Caco-2 (cell line): ENCODE results near the gene DNLZ. TPM values are rescaled to one million over a fixed set of nuclear protein-coding genes. Genes with fewer than 3 reads are reported as not detected.
"Not testable (repeated sequence)": the region's sequence is repeated elsewhere in the genome, so short reads cannot be mapped to it uniquely, and the experiment has no call there.

Experiments used
- BruUV-seq: library from RNA; stranded (reverse); fragments of 400-500 nt; replicated peaks from 2 replicates; lab custom pipeline; 2021; lab: Mats Ljungman, UMichigan
- CTCF ChIA-PET: fragments of 300-600 bp; sonication (Branson Sonifier 250); formaldehyde crosslinking; loops from one replicate; lab custom pipeline; 2022; ENCODE audit warnings: antibody characterized with exemption; lab: Charles Lee
- POLR2A ChIA-PET: fragments of 300-600 bp; sonication (Branson Sonifier 250); formaldehyde crosslinking; loops from one replicate; lab custom pipeline; 2022; ENCODE audit warnings: antibody characterized with exemption; lab: Charles Lee
- DNase-seq, 2 experiments: peaks; one replicate each; pipeline versions ENCODE4 v3.0.0 to v3.0.0-alpha.2; 2020 to 2022
- H3K27me3 ChIP-seq: replicated peaks from 2 replicates; pipeline ENCODE4 v1.6.0; 2011; ENCODE audit warnings: low read length; ENCODE audit not compliant: control insufficient read depth, insufficient read depth
- H3K36me3 ChIP-seq: 2 replicates; pipeline ENCODE4 v1.5.1; 2011; ENCODE audit warnings: low read length; ENCODE audit not compliant: control insufficient read depth, insufficient read depth
- H3K4me1 ChIP-seq: fragments of 250-450 bp; sonication (Bioruptor Pico); 2 replicates; pipeline ENCODE4 v1.5.1; 2020; ENCODE audit warnings: mild to moderate bottlenecking
- H3K4me3 ChIP-seq: 2 replicates; pipeline ENCODE4 v1.5.1; 2011; ENCODE audit warnings: low read depth, mild to moderate bottlenecking, control low read depth, low read length
- H3K9me3 ChIP-seq: fragments of 250-450 bp; sonication (Bioruptor Pico); 2 replicates; pipeline ENCODE4 v1.5.1; 2020; ENCODE audit warnings: mild to moderate bottlenecking, moderate library complexity
- H3K27ac Mint-ChIP-seq: one replicate; pipeline ENCODE4 v1.8.0; 2022; ENCODE audit warnings: mixed read lengths; ENCODE audit not compliant: unreplicated experiment
- H3K27me3 Mint-ChIP-seq: one replicate; pipeline ENCODE4 v1.8.0; 2022; ENCODE audit warnings: mixed read lengths; ENCODE audit not compliant: insufficient read depth, unreplicated experiment
- H3K36me3 Mint-ChIP-seq: one replicate; pipeline ENCODE4 v1.8.0; 2022; ENCODE audit warnings: mild to moderate bottlenecking, mixed read lengths; ENCODE audit not compliant: insufficient read depth, unreplicated experiment
- H3K4me1 Mint-ChIP-seq: one replicate; pipeline ENCODE4 v1.8.0; 2022; ENCODE audit warnings: low read depth, mixed read lengths; ENCODE audit not compliant: unreplicated experiment
- H3K4me3 Mint-ChIP-seq: one replicate; pipeline ENCODE4 v1.8.0; 2022; ENCODE audit warnings: mild to moderate bottlenecking, moderate library complexity, mixed read lengths; ENCODE audit not compliant: unreplicated experiment
- H3K9me3 Mint-ChIP-seq: one replicate; pipeline ENCODE4 v1.8.0; 2022; ENCODE audit warnings: mixed read lengths; ENCODE audit not compliant: unreplicated experiment
- intact Hi-C: fragments of 100-400 bp; cut with micrococcal nuclease; formaldehyde crosslinking; loops from one replicate; pipeline ENCODE4 v1.10.0; 2022; ENCODE audit not compliant: unreplicated experiment
- total RNA-seq: library from RNA; stranded (reverse); gene quantifications from 2 replicates; pipeline ENCODE4 v1.2.3, GENCODE V29; 2022
- TF ChIP-seq, protein P1 (sequence below), 2 experiments: fragments of 200-600 bp in 1 of 2; IDR thresholded peaks; 1 replicate in 1 of 2; 2 replicates in 1 of 2; pipeline versions ENCODE4 v1.5.1 to v1.8.0; 2011 to 2022; ENCODE audit warnings: antibody characterized with exemption in 1 of 2, control low read depth in 1 of 2, inconsistent platforms in 1 of 2, low read depth in 1 of 2, low read length in 1 of 2, mild to moderate bottlenecking in 1 of 2, moderate library complexity in 1 of 2; ENCODE audit not compliant: insufficient read depth in 1 of 2, severe bottlenecking in 1 of 2, unreplicated experiment in 1 of 2

DNLZ gene
- total RNA-seq, 1 experiment from 2014 or later: 29.1 TPM

DNA sequence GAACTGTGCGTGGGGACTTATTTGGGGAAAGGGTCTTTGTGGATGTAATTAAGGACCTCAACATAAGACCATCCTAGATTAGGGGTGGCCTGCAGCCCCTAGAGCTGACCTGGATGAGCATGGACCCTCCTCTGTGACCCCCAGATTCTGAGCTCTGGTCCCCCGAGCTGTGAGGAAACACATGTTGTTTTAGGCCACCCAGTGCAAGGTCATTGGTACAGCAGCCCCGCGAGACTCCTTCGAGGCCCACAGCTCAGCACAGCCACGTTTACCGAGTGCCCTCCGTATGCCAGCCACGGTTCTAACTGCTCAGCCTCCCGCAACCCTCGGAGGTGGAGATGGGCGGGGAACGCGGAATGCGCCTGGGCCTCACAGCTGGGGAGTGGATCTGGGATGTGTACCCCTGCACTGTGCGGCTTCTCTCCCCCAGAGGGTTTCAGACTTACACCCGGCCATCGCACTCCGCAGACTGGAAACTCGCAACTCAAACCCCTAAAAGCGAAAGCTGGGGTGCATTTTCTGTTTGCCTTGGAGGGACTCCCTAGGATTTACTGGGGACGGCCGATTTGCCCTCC lies 40.7 kb downstream of the DNLZ start:
- Histone ChIP-seq H3K4me1 (peaks cover 20% of the 10 kb centered on the region), H3K36me3 (no peaks in the 10 kb centered on the region), H3K27me3 (no peaks in the 10 kb centered on the region), H3K4me3 (no peak overlapping the region), H3K9me3 (no peaks in the 10 kb centered on the region)
- H3K9me3 Mint-ChIP-seq: no peaks in the 10 kb centered on the region
- H3K27me3 Mint-ChIP-seq: no peaks in the 10 kb centered on the region
- intact Hi-C loops: no loop called here
- TF ChIP-seq, protein P1, sequence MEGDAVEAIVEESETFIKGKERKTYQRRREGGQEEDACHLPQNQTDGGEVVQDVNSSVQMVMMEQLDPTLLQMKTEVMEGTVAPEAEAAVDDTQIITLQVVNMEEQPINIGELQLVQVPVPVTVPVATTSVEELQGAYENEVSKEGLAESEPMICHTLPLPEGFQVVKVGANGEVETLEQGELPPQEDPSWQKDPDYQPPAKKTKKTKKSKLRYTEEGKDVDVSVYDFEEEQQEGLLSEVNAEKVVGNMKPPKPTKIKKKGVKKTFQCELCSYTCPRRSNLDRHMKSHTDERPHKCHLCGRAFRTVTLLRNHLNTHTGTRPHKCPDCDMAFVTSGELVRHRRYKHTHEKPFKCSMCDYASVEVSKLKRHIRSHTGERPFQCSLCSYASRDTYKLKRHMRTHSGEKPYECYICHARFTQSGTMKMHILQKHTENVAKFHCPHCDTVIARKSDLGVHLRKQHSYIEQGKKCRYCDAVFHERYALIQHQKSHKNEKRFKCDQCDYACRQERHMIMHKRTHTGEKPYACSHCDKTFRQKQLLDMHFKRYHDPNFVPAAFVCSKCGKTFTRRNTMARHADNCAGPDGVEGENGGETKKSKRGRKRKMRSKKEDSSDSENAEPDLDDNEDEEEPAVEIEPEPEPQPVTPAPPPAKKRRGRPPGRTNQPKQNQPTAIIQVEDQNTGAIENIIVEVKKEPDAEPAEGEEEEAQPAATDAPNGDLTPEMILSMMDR (IDR thresholded peaks at IDR 0.05; ENCODE audit: insufficient read depth in 1 of 2, low read depth in 1 of 2, low read length in 1 of 2, severe bottlenecking in 1 of 2, unreplicated experiment in 1 of 2): no peak
- ChIA-PET POLR2A (interaction anchor here (0.5 kb wide), 1 partner anchor 1229 kb away, joined by 5 read pairs; the partner anchor contains the start of gene MRPL41), CTCF (interaction anchor here (1.5 kb wide), 1 partner anchor 23 kb away, joined by 6 read pairs; no protein-coding TSS in a partner anchor)
- DNase-seq: no peak
- no peak overlapping the region for H3K27ac Mint-ChIP-seq
- no peak overlapping the region for H3K4me3 Mint-ChIP-seq
- peaks cover 4% of the 10 kb centered on the region for H3K36me3 Mint-ChIP-seq
- BruUV-seq: no TSS peak
- no peaks in the 10 kb centered on the region for H3K4me1 Mint-ChIP-seq

DNA sequence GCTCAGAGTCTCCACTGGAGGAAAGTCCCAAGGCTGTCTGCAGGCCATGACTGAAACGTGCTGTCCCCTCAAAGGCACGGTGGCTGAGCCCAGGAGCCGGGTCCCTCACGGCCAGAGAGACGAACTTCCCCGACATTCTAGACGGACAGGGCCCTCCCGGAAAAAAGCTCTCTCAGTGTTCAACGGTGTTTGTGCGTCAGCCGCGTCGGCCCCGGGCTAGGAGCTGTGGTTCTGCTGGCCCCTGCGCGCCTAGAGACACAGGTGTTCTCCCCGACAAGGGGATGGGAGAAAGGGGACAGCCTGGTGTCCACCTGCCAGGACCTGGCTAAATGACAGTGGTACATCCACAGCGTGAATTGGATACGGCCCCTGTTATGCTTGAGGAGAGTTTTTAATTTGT lies 42.0 kb downstream of the DNLZ start:
- ChIA-PET CTCF (no interaction called here), POLR2A (no interaction called here)
- Mint-ChIP-seq H3K27ac (no peak overlapping the region), H3K27me3 (no peaks in the 10 kb centered on the region), H3K4me3 (no peak overlapping the region), H3K36me3 (peaks cover 5% of the 10 kb centered on the region), H3K9me3 (no peaks in the 10 kb centered on the region), H3K4me1 (no peaks in the 10 kb centered on the region)
- Histone ChIP-seq H3K4me3 (no peak overlapping the region), H3K36me3 (no peaks in the 10 kb centered on the region), H3K4me1 (peaks cover 14% of the 10 kb centered on the region), H3K27me3 (no peaks in the 10 kb centered on the region), H3K9me3 (no peaks in the 10 kb centered on the region)
- TF ChIP-seq, protein P1 (IDR thresholded peaks at IDR 0.05; ENCODE audit: insufficient read depth in 1 of 2, low read depth in 1 of 2, low read length in 1 of 2, severe bottlenecking in 1 of 2, unreplicated experiment in 1 of 2): no peak
- DNase-seq: no peak
- BruUV-seq: no TSS peak
- intact Hi-C loops: no loop called here

DNA sequence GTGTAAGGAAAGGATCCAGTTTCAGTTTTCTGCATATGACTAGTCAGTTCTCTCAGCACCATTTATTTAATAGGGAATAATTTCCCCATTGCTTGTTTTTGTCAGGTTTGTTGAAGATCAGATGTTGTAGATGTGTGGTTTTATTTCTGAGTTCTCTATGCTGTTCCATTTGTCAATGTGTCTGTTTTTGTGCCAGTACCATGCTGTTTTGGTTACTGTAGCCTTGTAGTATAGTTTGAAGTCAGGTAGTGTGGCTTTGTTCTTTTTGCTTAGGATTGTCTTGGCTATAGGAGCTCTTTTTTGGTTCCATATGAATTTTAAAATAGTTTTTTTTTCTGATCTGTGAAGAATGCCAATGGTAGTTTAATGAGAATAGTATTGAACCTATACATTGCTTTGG lies 42.6 kb downstream of the DNLZ start:
- H3K36me3 Mint-ChIP-seq: peaks cover 11% of the 10 kb centered on the region
- H3K4me3 Mint-ChIP-seq, H3K9me3 ChIP-seq, H3K27me3 ChIP-seq, H3K27me3 Mint-ChIP-seq, H3K4me1 Mint-ChIP-seq, intact Hi-C loops, CTCF ChIA-PET, H3K4me3 ChIP-seq, H3K4me1 ChIP-seq, BruUV-seq, H3K9me3 Mint-ChIP-seq, H3K27ac Mint-ChIP-seq, H3K36me3 ChIP-seq, DNase-seq: not testable (repeated sequence)
- POLR2A ChIA-PET: interaction anchor here (0.6 kb wide), 1 partner anchor 61 kb away, joined by 3 read pairs; no protein-coding TSS in a partner anchor

DNA sequence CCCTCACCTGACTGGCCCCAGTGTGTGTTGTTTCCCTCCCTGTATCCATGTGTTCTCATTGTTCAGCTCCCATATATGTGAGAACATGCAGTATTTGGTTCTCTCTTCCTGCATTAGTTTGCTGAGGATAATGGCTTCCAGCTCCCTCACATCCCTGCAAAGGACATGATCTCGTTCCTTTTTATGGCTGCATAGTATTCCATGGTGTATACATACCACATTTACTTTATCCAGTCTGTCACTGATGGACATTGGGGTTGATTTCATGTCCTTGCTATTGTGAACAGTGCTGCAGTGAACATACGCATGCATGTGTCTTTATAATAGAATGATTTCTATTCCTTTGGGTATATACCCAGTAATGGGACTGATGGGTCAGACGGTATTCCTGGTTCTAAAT lies 43.6 kb downstream of the DNLZ start:
- CTCF ChIA-PET, intact Hi-C loops, POLR2A ChIA-PET, H3K36me3 ChIP-seq, BruUV-seq, H3K27me3 Mint-ChIP-seq, H3K27me3 ChIP-seq, H3K4me3 ChIP-seq, DNase-seq, H3K27ac Mint-ChIP-seq, H3K4me1 ChIP-seq, H3K4me3 Mint-ChIP-seq, H3K4me1 Mint-ChIP-seq: not testable (repeated sequence)
- H3K36me3 Mint-ChIP-seq: peaks cover 12% of the 10 kb centered on the region
- peaks cover 15% of the 10 kb centered on the region for H3K9me3 Mint-ChIP-seq
- H3K9me3 ChIP-seq: peaks cover 13% of the 10 kb centered on the region

DNA sequence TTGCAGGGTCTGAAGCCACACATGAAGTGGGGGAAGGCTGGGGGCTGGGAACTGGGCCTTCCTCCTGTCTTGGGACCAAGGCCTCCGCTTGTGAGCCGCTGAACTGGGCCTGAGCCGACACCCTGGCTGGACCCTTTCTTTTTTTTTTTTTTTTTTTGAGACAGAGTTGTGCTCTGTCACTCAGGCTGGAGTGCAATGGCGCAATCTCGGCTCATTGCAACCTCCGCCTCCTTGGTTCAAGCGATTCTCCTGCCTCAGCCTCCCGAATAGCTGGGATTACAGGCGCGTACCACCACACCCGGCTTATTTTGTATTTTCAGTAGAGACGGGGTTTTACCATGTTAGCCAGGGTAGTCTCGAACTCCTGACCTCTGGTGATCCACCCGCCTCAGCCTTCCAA lies 44.3 kb downstream of the DNLZ start:
- POLR2A ChIA-PET, H3K4me3 ChIP-seq, DNase-seq, H3K27me3 ChIP-seq, H3K27ac Mint-ChIP-seq, H3K4me1 Mint-ChIP-seq, H3K4me3 Mint-ChIP-seq, H3K27me3 Mint-ChIP-seq, H3K4me1 ChIP-seq, BruUV-seq, intact Hi-C loops, H3K36me3 ChIP-seq: not testable (repeated sequence)
- Mint-ChIP-seq H3K36me3 (peaks cover 12% of the 10 kb centered on the region), H3K9me3 (peaks cover 22% of the 10 kb centered on the region)
- H3K9me3 ChIP-seq: peaks cover 16% of the 10 kb centered on the region
- CTCF ChIA-PET: interaction anchor here (0.5 kb wide), 1 partner anchor 44 kb away, joined by 3 read pairs; the partner anchor contains the start of gene DNLZ
